Ectodermal cell (in vitro differentiated cells): ENCODE data around the gene PODXL2.

Experiments
- H3K27ac ChIP-seq: 2 replicates; pipeline ENCODE4 v1.7.0; 2013; ENCODE audit warnings: mild to moderate bottlenecking, low read depth, low read length; ENCODE audit not compliant: insufficient read depth, poor library complexity, severe bottlenecking
- H3K27me3 ChIP-seq: 2 replicates; pipeline ENCODE4 v1.7.0; 2013; ENCODE audit warnings: mild to moderate bottlenecking, low read length; ENCODE audit not compliant: insufficient read depth, control insufficient read depth, poor library complexity, severe bottlenecking
- H3K36me3 ChIP-seq: one replicate; pipeline ENCODE4 v1.7.0; 2013; ENCODE audit warnings: low read length; ENCODE audit not compliant: control insufficient read depth, insufficient read depth
- H3K4me1 ChIP-seq: one replicate; pipeline ENCODE4 v1.7.0; 2013; ENCODE audit warnings: low read length; ENCODE audit not compliant: control insufficient read depth, insufficient read depth
- H3K4me3 ChIP-seq: 2 replicates; pipeline ENCODE4 v1.7.0; 2013; ENCODE audit warnings: low read depth, low read length, control low read depth; ENCODE audit not compliant: insufficient read depth
- H3K9me3 ChIP-seq: 2 replicates; pipeline ENCODE4 v1.7.0; 2013; ENCODE audit warnings: mild to moderate bottlenecking, low read length, moderate library complexity; ENCODE audit not compliant: control insufficient read depth
- WGBS, 2 experiments: methylation state at CpG; one replicate each; pipeline ENCODE4 v1.1.7; 2013; ENCODE audit warnings: missing lambda C conversion rate in 2 of 2; 5-methylcytosine and 5-hydroxymethylcytosine counted together

Gene PODXL2

GRCh38 chr3:127708837-127709236 is 79.9 kb downstream of the PODXL2 start:
- Histone ChIP-seq H3K27me3 (no peaks in the 10 kb centered on the region), H3K27ac (no peak overlapping the region), H3K4me1 (peaks cover 8% of the 10 kb centered on the region), H3K36me3 (no peaks in the 10 kb centered on the region), H3K4me3 (no peak overlapping the region), H3K9me3 (no peaks in the 10 kb centered on the region)
- 71 to 94% methylated on average over 1 to 2 of the region's 2 CpGs for WGBS, 2 experiments

GRCh38 chr3:127709320-127710060 is 80.5 kb downstream of the PODXL2 start:
- WGBS, 2 experiments, result 81 to 82% methylated on average over 3 of the region's 3 CpGs

DNA sequence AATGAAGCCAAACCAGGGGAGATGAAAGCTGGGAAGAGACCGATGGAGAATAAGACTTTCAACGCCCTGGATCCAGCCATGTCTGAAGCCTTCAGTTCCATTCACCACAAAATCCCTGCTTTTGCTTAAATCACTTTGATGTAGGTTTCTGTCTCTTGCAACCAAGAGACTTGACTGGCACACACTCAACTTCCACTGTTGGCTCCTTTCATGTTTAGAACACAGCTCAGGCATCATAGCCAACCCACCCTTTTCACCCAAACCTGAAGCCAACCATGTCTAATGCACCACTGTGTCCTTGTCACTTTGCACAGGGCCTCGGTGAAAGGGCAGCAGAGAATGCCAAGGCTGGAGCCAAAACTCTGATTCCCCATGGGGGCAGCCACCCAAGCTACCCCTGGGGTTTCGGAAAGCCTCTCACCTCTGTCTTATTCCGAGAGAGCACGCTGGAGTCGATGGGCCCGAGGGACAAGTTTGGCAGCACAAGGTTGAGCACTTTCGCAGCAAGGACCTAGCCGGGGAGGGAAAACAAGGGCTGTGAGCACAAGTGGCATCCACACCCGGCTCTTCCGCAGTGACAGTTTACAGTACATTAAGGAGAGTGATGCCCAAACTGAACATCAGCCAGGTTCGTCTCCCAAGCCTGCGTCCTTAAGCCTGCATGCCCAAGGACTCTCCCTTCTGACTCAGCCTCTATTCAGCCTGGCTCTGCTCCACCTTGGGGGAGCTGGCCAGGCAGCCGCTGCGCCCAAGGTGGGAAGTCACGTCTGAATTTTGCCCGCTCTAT is 81.4 kb downstream of the PODXL2 start:
- Histone ChIP-seq H3K36me3 (no peaks in the 10 kb centered on the region), H3K27me3 (no peaks in the 10 kb centered on the region), H3K4me3 (no peak overlapping the region), H3K27ac (no peak overlapping the region), H3K4me1 (peaks cover 8% of the 10 kb centered on the region), H3K9me3 (no peaks in the 10 kb centered on the region)
- WGBS, 2 experiments, result 91 to 93% methylated on average over 18 of the region's 18 CpGs

More at GRCh38 chr3:127709320-127710060, 80.5 kb downstream of the PODXL2 start:
- Histone ChIP-seq H3K4me3 (no peak overlapping the region), H3K9me3 (no peaks in the 10 kb centered on the region), H3K27me3 (no peaks in the 10 kb centered on the region), H3K27ac (no peak overlapping the region), H3K36me3 (no peaks in the 10 kb centered on the region), H3K4me1 (peaks cover 8% of the 10 kb centered on the region)

- Histone ChIP-seq H3K4me1 (peaks cover 8% of the 10 kb centered on the region), H3K4me3 (no peak overlapping the region), H3K27me3 (no peaks in the 10 kb centered on the region), H3K27ac (no peak overlapping the region), H3K9me3 (no peaks in the 10 kb centered on the region), H3K36me3 (no peaks in the 10 kb centered on the region)
- 81 to 83% methylated on average over 14 of the region's 14 CpGs for WGBS, 2 experiments
Observed at GRCh38 chr3:127711021-127711695, 82.2 kb downstream of the PODXL2 start.

DNA sequence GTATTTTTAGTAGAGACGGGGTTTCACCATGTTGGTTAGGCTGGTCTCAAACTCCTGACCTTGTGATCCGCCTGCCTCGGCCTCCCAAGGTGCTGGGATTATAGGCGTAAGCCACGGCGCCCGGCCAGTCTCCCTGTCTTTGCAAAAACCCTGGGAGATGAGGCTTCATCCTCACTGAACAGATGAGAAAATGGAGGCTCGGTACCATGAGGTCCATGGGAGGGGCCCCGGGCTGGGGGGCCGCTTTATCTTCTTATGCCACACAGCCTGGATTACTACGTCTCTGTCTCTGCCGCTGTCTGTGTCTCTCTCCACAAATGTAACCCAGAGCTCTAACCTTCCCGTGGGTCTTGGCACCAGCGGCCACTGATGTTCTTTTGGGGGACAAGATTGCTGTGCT is 82.9 kb downstream of the PODXL2 start:
- peaks cover 8% of the 10 kb centered on the region for H3K4me1 ChIP-seq
- H3K4me3 ChIP-seq, result no peak overlapping the region
- WGBS, 2 experiments, result 89 to 94% methylated on average over 14 of the region's 14 CpGs

DNA sequence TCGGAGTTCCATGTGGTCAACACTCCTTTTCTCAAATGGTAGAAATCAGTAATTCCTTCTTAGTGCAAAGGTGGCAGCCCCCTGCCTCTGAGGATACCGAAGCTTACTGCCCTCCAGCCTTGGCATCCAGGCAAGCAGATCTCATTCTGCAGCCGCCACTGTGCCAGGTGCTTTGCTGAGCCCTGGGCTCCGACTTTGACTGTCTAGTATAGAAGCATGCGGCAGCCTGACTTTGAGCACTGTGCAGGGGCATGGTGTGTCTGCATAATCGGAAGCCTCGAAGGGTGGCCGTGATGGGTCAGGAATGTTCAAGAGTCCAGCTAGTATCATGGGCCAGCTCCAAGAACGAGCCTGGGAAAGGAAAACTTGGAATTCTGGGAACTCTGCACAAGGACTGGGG is 83.5 kb downstream of the PODXL2 start:
- Histone ChIP-seq H3K27ac (no peak overlapping the region), H3K9me3 (no peaks in the 10 kb centered on the region), H3K4me3 (no peak overlapping the region), H3K27me3 (no peaks in the 10 kb centered on the region), H3K4me1 (peaks cover 10% of the 10 kb centered on the region), H3K36me3 (no peaks in the 10 kb centered on the region)
- WGBS, 2 experiments, result 89 to 91% methylated on average over 9 of the region's 9 CpGs

More for the DNA sequence above, 82.9 kb downstream of the PODXL2 start:
- Histone ChIP-seq H3K27ac (no peak overlapping the region), H3K36me3 (no peaks in the 10 kb centered on the region), H3K9me3 (no peaks in the 10 kb centered on the region), H3K27me3 (no peaks in the 10 kb centered on the region)

- no peaks in the 10 kb centered on the region for H3K36me3 ChIP-seq
- H3K4me3 ChIP-seq, result no peak overlapping the region
- 92 to 93% methylated on average over 9 of the region's 9 CpGs for WGBS, 2 experiments
- no peaks in the 10 kb centered on the region for H3K27me3 ChIP-seq
- H3K4me1 ChIP-seq, result peaks cover 9% of the 10 kb centered on the region
- no peak overlapping the region for H3K27ac ChIP-seq
- no peaks in the 10 kb centered on the region for H3K9me3 ChIP-seq
Observed at GRCh38 chr3:127712881-127713771, 84.1 kb downstream of the PODXL2 start.

DNA sequence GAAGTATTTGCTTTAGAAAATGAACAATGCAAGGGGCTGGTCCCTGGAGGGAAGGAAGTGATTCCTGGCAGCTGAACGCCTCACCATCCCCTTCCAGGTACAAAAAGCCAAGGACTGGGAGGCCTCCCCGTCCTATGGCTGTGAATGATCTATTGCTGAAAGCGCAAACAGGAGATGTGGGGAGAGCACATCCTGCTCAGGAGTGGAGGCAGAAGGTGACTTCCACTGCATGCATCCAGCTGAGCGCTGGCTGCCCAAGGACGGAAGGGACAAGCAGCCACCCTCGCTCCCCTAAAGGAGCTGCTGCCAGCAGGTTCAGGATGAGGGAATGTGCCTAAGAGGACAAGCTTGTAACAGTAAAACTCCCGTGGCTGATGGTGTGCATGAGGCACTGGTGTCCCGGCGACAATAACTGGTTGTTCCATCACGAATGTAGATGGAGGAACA is 85.2 kb downstream of the PODXL2 start:
- no peaks in the 10 kb centered on the region for H3K36me3 ChIP-seq
- H3K4me3 ChIP-seq, result no peak overlapping the region
- no peaks in the 10 kb centered on the region for H3K9me3 ChIP-seq
- WGBS, 2 experiments, result 71 to 75% methylated on average over 10 of the region's 10 CpGs
- H3K27ac ChIP-seq, result no peak overlapping the region
- H3K27me3 ChIP-seq, result no peaks in the 10 kb centered on the region
- peaks cover 7% of the 10 kb centered on the region for H3K4me1 ChIP-seq

DNA sequence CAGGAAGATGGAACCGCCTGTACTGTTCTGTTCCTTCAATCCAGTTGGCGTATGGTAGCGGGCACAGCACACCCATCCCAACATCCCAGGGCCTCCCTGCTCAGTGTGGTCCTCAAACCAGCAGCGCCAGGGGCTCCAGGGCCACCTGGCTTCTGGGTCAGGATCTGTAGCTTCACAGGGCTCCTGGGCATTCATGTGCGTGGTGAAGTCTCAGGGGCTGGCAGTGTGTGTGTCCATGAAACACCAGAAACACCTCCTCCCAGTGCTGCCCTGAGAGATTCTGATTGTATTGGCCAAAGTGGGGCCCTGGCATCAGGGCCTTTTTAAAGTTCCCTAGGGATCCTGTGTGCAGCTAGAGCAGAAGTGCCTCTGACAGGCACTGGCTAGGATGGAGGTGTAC is 85.9 kb downstream of the PODXL2 start:
- peaks cover 7% of the 10 kb centered on the region for H3K4me1 ChIP-seq

More for the DNA sequence above, 85.9 kb downstream of the PODXL2 start:
- H3K27ac ChIP-seq, result no peak overlapping the region
- H3K9me3 ChIP-seq, result no peaks in the 10 kb centered on the region
- no peaks in the 10 kb centered on the region for H3K27me3 ChIP-seq
- WGBS, 2 experiments, result 92 to 96% methylated on average over 5 of the region's 5 CpGs
- no peak overlapping the region for H3K4me3 ChIP-seq
- H3K36me3 ChIP-seq, result no peaks in the 10 kb centered on the region
